Fibroblast of mammary gland (primary cell): ENCODE results near the gene MOGAT3.

ENCODE experiments used
- DNase-seq: peaks from one replicate; pipeline ENCODE4 v3.0.0-alpha.2; 2010; ENCODE audit warnings: low read depth
- H3K4me3 ChIP-seq: 2 replicates; pipeline ENCODE4 v1.5.1; 2011; ENCODE audit warnings: low read depth, mild to moderate bottlenecking, low read length, moderate library complexity; ENCODE audit not compliant: control insufficient read depth
- TF ChIP-seq, protein P1 (sequence below): conservative IDR thresholded peaks from 2 replicates; pipeline ENCODE4 v1.5.1; 2011; ENCODE audit warnings: low read depth, low read length, inconsistent platforms; ENCODE audit not compliant: control insufficient read depth, insufficient read depth

MOGAT3 gene

DNA sequence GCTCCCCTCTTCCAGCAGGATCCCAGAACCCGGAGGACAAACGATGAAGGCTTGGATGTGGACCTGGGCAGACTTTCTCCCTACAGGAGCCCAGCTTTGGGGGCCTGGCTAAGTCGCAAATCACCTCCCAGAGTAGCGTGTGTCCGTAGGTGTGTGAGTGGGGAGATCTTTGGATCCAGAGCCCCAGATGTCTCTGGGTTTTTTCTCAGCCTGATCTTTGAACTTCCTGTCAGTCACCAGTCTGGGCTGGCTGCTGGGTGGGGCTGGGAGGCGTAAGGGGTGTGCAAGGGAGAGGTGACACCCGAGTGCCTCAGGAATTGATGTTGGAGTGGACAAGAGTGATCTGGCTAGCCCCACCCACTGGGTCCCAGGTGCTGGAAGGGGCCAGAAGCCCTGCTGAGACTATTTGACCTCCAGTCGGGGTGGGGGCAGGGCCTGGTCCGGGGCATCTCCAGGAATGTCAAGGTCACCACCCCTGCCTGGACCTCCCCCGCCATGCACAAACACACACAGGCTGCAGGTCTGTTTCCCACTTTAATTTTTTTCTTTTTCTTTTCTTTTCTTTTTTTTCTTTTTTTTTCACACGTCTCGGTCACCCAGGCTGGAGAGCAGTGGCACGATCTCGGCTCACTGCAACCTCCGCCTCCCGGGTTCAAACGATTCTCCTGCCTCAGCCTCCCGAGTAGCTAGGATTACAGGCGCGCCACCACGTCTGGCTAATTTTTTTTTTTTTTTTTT is at the start of gene MOGAT3:
TSS of gene MOGAT3 (minus strand) at position 175 of the 738 bp plus-strand sequence. CDS start 182 bp downstream, outside the sequence.
- DNase-seq, result no peak
- H3K4me3 ChIP-seq, result no peak within 1 kb of the TSS

GRCh38 chr7:101250324-101250723 is 49.5 kb upstream of the MOGAT3 start:
- DNase-seq, result no peak

More for the DNA sequence above, at the start of gene MOGAT3:
- TF ChIP-seq, protein P1, sequence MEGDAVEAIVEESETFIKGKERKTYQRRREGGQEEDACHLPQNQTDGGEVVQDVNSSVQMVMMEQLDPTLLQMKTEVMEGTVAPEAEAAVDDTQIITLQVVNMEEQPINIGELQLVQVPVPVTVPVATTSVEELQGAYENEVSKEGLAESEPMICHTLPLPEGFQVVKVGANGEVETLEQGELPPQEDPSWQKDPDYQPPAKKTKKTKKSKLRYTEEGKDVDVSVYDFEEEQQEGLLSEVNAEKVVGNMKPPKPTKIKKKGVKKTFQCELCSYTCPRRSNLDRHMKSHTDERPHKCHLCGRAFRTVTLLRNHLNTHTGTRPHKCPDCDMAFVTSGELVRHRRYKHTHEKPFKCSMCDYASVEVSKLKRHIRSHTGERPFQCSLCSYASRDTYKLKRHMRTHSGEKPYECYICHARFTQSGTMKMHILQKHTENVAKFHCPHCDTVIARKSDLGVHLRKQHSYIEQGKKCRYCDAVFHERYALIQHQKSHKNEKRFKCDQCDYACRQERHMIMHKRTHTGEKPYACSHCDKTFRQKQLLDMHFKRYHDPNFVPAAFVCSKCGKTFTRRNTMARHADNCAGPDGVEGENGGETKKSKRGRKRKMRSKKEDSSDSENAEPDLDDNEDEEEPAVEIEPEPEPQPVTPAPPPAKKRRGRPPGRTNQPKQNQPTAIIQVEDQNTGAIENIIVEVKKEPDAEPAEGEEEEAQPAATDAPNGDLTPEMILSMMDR, result no peak

DNA sequence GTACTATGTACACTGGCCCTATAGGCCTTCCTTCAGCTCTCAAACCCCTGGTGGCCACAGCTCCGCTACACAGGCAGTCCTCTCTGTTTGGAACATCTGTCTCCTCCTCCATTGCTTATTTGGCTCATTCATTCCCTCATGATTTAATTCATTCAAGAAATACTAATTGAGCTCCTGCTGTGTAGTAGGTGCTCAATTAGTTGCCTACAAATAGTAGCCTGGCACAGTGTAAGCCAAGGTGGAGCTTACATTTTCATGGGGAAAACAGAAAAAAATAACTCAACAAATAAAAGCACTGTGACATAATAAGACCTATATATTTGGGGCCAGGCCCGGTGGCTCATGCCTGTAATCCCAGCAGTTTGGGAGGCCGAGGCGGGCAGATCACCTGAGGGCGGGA is 47.4 kb upstream of the MOGAT3 start:
- TF ChIP-seq, protein P1, result no peak
- DNase-seq, result no peak
- H3K4me3 ChIP-seq, result no peak overlapping the region

More at GRCh38 chr7:101250324-101250723, 49.5 kb upstream of the MOGAT3 start:
- no peak overlapping the region for H3K4me3 ChIP-seq
- TF ChIP-seq, protein P1, result no peak

- H3K4me3 ChIP-seq, result peak overlapping the region; percentile 96
- TF ChIP-seq, protein P1, result no peak
- no peak for DNase-seq
Measured at GRCh38 chr7:101245147-101245668, 44.4 kb upstream of the MOGAT3 start.

- peak; percentile 84 for DNase-seq
- TF ChIP-seq, protein P1, result peak; percentile 63
- H3K4me3 ChIP-seq, result peak within 1 kb of the TSS; percentile 96
Measured at GRCh38 chr7:101244375-101245146, 43.7 kb upstream of the MOGAT3 start, which contains the start of gene FIS1. Gene FIS1 (minus strand): TSS chr7:101245081. CDS start chr7:101245004, 77 bp downstream.

GRCh38 chr7:101243646-101244374 is 43.0 kb upstream of the MOGAT3 start:
- peak; percentile 53 for DNase-seq
- TF ChIP-seq, protein P1, result no peak
- H3K4me3 ChIP-seq, result peak overlapping the region; percentile 96
